ENCODE results near the gene MSL2.
"Not testable (repeated sequence)": the region's sequence is repeated elsewhere in the genome, so short reads cannot be mapped to it uniquely, and the experiment has no call there.

MSL2 gene

DNA sequence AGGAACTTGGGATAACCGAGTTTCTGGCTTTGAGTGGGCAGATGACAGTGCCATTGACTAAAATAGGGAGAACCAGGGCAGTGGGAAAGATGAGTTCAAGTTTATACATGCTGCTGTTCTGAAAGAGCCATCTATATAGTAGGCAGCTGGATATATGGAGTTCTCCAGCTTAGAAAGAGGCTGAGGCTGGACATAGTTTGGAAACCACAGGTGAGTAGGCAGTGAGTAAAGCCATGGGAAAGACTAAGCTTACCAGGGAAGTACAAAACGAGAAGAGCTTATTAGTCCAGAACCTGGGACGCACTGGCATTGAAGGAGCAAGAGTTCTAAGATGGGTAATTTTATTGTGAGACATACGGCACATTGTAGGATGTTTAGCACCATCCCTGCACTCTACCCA lies 54.2 kb downstream of the MSL2 start:
- DNase-seq = no peak

DNA sequence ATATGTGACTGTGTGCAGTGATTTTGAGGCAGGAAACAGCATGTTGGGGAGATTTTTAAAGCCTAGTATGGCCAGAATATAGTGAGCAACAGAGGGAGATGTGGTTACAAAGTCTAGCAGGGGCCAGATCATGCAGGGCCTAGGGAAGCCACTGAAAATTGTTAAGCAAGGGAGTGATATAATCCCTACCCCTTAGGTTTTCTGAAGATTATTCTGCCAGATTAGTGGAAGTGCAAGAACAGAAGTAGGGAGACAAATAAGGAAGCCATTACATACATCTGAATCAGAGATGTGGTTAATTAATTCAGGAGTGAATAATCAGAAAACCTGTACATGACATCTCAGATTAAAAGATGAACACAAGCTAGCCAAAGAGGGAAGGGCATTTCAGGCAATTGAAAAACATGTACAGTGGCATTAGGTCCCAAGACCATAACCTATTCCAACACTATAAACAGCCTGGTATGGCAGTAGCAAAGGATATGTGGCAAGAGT lies 54.8 kb downstream of the MSL2 start:
- no peak for DNase-seq

DNA sequence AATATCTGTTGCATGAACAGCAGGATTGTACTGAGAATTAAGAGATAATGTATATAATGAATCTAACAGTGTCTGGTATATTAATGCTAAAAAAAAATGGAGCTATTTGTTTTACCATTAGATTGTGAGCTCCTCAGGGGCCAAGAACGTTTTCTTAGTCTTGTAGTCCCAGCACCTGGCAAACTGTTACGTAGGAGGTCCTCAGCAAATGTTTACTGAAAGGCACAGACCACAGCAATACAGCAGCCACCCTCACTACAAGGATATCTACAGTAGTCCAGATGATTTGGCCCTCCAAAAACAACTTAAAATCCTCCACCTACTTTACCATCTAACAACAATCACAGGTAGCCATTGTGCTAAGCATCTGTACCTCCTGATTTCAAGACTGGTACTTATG lies 59.7 kb downstream of the MSL2 start:
- DNase-seq = no peak

DNA sequence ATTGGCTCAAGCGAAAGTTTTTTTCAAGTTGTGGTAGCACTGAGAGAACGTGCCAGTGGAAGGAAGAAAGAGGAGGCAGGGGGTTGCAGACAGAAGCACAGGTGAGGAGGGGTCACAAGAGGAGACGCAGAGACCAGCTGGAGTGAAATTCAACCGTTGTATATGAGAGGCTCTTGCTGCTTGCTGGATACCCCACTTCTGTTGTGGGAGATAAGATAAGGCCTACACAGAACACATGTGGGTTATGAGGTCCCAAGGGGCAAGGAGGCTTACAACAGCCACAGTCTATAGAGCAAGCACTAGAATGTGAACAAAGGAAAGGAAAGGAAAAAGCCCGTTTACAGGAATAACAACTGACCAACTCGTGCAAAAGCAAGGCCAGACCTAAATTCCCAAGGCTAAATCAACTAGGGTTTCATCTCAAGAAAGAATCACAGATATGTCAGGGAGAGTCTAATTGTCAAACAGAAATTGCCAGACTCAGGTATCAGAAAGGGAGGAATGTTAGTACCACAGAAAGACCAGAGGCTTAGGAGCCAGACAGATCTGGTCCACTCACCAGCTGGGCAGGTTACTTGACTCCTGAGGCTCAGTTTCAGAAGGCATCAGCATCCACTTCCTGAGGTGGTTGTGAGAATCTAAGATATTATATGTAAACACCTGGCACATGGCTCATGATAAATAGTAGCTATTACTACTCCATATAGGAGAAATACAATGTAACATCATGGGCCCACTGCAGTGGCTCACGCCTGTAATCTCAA lies 60.9 kb downstream of the MSL2 start:
- DNase-seq = no peak

DNA sequence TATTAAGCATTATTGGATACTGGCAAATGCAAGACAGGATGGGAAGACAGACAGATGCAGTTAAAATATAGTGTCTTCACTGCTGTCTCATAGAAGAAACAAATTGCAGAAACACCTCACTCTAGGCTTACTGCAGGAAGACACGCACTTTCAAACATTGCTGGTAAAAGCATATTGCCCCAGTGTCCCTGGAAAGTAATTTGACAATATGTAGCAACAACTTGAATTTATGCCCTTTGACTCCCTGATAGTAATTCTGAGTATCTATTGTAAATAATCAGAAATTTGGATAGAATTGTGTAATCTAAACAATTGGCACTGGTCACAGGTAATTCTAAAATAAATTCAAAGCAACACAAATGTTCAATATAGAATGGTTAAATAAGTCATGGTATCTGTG lies 62.0 kb downstream of the MSL2 start:
- no peak for DNase-seq

DNA sequence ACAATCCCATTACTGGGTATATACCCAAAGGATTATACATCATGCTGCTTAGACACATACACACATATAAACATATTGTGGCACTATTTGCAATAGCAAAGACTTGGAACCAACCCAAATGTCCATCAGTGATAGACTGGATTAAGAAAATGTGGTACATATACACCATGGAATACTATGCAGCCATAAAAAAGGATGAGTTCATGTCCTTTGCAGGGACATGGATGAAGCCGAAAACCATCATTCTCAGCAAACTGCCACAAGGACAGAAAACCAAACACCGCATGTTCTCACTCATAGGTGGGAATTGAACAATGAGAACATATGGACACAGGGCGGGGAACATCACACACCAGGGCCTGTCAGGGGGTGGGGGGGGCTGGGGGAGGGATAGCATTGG lies 64.5 kb downstream of the MSL2 start:
- not testable (repeated sequence) for DNase-seq

DNA sequence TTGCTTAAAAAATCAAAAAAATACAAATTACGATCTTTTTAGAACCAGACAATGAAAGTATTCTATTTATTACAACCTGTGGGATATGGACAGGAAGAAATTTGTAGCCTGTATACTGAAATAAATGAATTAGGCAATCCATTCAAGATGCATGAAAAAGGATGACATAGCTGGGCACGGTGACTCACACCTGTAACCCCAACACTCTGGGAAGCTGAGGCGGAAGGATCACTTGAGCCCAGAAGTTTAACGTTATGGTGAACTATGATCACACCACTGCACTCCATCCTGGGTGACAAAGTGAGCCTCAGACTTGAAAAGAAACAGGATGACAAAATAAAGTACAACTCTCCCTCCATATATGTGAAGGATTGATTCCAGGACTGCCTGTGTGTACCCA lies 74.1 kb downstream of the MSL2 start:
- DNase-seq = no peak

DNA sequence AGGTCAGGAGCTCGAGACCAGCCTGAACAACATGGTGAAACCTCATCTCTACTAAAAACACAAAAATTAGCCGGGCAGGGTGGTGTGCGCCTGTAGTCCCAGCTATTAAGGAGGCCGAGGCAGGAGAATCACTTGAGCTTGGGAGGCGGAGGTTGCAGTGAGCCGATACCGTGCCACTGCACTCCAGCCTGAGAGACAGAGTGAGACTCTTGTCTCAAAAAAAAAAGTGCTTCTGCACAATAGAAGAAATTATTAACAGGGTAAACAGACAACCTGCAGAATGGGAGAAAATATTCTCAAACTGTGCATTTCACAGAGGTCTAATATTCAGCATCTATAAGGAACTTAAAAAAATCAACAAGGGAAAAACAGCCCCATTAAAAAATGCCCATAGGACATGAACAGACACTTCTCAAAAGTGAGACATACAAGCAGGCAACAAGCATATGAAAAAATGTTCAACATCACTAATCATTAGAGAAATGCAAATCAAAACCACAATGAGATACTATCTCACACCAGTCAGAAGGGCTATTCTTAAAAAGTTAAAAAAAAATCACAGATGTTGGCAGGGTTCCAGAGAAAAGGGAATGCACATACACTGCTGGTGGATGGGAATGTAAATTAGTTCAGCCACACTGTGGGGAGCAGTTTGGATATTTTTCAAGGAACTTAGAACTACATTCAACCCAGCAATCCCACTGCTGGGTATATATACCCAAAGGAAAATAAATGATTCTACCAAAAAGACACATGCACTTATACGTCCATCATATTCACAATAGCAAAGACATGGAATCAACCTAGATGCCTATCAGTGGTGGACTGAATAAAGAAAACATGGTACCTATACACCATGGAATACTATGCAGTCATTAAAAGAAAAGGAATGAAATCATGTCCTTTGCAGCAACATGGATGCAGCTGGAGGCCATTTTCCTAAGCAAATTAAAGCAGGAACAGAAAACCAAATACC lies 75.5 kb downstream of the MSL2 start:
- DNase-seq = no peak

DNA sequence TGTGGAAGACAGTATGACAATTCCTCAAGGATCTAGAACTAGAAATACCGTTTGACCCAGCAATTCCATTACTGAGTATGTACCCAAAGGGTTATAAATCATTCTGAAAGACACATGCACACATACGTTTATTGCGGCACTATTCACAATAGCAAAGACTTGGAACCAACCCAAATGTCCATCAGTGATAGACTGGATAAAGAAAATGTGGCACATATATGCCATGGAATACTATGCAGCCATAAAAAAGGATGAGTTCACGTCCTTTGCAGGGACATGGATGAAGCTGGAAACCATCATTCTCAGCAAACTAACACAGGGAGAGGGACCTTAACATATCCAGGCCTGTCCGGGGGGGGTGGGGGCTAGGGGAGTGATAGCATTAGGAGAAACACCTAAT lies 76.4 kb downstream of the MSL2 start:
- not testable (repeated sequence) for DNase-seq

DNA sequence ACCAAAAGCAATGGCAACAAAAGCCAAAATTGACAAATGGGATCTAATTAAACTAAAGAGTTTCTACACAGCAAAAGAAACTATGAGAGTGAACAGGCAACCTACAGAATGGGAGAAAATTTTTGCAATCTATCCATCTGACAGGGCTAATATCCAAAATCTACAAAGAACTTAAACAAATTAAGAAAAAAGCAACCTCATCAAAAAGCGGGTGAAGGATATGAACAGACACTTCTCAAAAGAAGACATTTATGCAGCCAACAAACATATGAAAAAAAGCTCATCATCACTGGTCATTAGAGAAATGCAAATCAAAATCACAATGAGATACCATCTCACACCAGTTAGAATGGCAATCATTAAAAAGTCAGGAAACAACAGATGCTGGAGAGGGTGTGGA lies 76.8 kb downstream of the MSL2 start:
- not testable (repeated sequence) for DNase-seq

DNA sequence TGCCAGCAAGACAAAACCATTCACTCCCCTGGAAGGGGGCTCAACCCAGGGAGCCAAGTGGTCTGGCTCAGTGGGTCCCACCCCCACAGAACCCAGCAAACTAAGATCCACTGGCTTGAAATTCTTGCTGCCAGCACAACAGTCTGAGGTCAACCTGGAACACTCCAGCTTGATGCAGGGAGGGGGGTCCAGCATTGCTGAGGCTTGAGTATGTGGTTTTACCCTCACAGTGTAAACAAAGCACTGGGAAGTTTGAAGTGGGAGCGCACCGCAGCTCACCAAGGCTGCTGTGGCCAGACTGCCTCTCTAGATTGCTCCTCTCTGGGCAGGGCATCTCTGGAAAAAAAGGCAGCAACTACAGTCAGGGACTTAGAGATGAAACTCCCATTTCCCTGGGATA lies 81.7 kb downstream of the MSL2 start:
- DNase-seq = no peak

DNA sequence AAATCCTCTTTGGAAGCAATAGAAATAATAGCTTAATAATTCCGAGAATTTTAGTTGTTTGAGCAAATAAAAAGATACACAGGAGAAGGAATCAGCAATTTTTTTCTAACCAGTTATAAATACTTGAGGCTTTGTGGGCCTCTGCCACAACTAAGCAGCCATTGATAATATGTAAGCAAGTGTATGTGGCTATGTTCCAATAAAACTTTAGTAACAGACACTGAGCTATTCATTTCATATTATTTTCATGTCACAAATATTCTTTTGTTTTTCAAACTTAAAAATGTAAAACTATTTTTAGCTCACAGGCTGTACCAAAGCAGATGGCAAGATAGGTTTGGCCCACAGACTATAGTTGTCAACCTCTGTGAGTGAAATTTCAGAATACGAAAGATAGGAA lies 85.7 kb downstream of the MSL2 start:
- no peak for DNase-seq

DNA sequence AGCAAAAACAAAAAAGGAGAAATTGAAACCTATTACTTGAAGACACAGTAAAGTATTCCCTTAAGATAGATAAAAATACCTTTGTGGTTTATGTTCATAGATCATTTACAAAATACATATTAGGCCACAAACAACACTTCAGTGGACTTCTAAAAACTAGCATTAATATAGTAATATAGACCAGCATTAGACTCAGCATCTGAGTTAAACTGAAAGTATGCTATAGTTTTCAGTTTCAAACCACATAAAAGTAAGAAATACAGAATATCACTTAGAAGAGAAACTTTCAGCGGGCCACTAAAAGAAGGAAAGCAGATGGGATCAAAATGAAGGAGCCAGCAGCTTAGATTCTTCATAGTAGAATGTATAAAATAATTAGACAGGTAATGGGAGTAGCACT lies 86.6 kb downstream of the MSL2 start:
- DNase-seq = no peak

DNA sequence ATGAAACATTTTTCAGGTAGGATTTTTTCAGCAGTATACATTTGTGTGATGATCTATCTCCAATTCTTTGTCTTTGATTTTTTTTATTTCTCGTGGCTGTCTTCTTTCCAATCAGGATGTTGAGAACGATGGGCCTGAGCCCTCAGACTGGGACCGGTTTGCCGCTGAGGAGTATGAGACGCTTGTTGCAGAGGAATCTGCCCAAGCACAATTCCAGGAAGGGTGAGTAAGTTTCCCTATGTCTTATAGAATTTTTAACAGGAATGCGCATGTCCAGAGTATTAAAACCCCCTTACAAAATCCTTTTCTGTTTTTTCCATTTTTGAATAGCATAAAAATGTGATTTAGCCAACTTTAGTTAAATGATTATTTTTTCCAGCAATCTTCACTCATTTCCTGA lies 90.0 kb downstream of the MSL2 start:
- DNase-seq = no peak

DNA sequence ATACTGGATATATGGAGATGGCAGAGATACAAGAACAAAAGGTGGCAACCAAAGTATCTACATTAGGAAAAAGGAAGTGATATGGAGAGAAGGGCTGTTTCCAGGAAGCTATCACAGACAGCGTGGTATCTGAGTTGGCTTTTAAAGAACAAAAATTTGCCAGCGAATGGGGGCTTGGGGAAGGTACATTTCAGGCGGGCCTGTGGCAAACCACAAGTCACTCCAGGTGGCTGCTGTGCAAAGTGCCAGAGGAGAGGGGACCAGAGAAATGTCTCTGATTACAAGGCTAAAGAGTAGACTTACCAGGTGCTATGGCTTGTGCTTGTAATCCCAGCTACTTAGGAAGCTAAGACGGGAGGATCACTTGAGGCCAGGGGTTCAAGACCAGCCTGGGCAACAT lies 91.1 kb downstream of the MSL2 start:
- DNase-seq = no peak
